ENCODE measurements around the gene PRKCB.

The PRKCB gene

GRCh38 chr16:23941963-23942564, 106.3 kb downstream of the PRKCB start:
- TF ChIP-seq, protein P1, sequence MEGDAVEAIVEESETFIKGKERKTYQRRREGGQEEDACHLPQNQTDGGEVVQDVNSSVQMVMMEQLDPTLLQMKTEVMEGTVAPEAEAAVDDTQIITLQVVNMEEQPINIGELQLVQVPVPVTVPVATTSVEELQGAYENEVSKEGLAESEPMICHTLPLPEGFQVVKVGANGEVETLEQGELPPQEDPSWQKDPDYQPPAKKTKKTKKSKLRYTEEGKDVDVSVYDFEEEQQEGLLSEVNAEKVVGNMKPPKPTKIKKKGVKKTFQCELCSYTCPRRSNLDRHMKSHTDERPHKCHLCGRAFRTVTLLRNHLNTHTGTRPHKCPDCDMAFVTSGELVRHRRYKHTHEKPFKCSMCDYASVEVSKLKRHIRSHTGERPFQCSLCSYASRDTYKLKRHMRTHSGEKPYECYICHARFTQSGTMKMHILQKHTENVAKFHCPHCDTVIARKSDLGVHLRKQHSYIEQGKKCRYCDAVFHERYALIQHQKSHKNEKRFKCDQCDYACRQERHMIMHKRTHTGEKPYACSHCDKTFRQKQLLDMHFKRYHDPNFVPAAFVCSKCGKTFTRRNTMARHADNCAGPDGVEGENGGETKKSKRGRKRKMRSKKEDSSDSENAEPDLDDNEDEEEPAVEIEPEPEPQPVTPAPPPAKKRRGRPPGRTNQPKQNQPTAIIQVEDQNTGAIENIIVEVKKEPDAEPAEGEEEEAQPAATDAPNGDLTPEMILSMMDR (IDR thresholded peaks at IDR 0.05), result no peak

DNA sequence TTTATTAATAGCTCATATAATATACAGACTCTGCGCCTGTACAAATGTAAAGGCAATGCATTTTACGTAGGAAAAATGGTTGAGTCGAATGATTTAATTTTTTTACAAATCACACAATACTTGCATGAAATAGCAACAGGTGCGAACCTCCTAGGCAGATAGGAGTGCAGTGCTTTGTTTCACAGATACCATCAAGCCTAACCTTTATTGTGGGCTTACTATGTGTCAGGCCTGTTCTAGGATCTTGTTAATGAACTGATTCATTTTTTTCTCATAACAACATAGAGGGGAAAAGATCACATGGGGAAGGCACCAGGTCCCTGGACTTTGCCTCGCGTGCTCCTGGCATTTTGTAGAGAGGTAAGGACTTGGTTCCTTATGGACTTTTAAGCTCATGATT, 107.8 kb downstream of the PRKCB start:
- TF ChIP-seq, protein P1 (IDR thresholded peaks at IDR 0.05), result no peak

DNA sequence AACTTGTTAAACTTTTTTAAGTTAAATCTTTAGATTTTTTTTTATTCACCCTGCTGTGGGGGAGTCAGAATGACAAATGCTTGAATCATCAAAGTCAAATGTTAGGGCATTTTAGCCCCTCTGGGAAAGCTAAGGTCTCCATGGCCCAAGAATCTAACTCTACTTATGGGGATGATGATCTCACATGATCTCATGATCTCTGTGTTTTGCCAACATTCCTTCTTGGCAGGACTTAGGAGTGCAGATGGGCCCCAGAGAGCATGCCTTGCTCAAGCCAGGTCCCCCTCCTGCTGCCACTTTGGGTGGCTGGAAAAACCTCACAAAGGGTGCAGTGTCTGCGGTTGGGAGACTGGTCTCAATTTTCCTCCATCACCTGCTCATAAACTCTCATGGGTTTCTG, 108.6 kb downstream of the PRKCB start:
- TF ChIP-seq, protein P1 (IDR thresholded peaks at IDR 0.05), result no peak

DNA sequence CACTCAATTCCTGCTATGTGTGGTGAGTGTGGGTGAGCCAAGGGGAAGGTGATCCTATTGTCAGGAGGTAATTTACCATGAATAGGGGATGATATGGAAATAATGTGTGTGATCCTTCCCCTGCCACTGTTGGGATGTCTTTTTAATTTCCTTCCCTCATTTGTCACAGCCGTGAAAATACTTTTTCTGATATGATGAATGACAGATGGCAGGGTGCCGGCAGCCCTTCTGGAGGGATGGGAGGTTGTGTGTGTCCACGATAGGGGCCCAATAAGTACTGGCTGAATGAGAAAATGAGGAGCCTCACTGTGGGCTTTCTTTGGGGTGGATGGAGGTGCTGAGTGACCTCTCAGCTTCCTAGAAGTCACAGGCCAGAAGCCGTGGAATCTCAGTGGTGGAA, 109.5 kb downstream of the PRKCB start:
- TF ChIP-seq, protein P1 (IDR thresholded peaks at IDR 0.05), result no peak

DNA sequence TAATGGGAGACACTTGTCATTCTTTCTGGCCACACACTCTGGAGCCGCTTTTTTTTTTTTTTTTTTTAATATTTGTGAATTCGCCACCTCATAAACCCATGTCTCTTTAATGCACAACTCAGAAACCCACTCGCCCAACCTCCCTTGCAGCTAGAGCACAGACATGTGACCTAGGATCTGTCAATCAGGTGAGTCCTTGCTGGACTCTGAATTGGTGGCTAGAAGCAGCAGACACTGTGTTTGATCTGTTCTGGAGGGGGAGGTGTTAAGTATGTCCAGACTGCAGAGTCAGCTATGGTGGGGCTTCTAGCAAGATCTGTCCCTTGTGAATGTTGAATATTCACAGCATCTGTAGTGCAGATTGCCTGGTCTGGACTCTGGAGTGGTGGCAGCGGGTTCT, 112.1 kb downstream of the PRKCB start:
- TF ChIP-seq, protein P1 (IDR thresholded peaks at IDR 0.05), result no peak

GRCh38 chr16:23948949-23949411, 113.2 kb downstream of the PRKCB start:
- TF ChIP-seq, protein P1 (IDR thresholded peaks at IDR 0.05), result no peak

DNA sequence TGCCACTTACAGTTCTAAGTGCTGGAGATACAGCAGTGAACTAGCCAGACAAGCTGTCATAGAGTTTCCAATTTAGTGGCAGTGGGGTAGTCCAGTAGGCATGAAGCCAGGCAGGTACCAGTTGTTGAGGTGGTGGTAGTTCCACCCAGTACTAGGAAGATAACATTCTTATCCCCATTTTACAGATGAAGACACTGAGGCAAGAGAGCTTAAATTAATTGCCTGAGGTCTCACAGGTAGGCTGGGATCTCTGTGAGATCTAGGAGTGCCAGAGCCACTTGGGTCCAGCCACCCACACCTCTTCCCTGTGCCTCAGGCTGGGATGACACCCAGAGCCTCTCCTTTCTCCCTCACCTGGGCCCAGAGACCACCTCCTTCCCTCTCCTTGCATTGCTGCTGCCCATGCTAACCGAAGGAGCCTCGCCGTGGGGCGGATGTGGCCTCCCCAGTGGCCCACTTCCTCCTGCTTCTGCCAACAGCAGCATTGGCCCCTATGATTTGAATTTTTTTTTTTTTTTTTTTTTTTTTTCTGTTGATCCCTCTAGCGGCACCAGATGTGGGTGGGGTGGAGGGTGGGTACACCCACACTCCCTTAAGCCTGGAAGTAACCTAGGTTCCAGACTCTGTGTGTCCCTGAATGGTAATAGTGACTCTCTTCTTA, 114.0 kb downstream of the PRKCB start:
- TF ChIP-seq, protein P1 (IDR thresholded peaks at IDR 0.05), result no peak

All from LNCAP (cell line).